PC-9 (cell line): ENCODE measurements around the gene ZNF764. TPM values are rescaled to one million over a fixed set of nuclear protein-coding genes. Genes with fewer than 3 reads are reported as not detected.

Source experiments
- BruUV-seq: library from RNA; stranded (reverse); fragments of 400-500 nt; replicated peaks from 2 replicates; lab custom pipeline; 2021; lab: Mats Ljungman, UMichigan
- CTCF ChIA-PET: fragments of 300-600 bp; sonication (Branson Sonifier 250); formaldehyde crosslinking; loops from one replicate; lab custom pipeline; 2022; ENCODE audit warnings: antibody characterized with exemption; lab: Charles Lee
- POLR2A ChIA-PET: fragments of 300-600 bp; sonication (Branson Sonifier 250); formaldehyde crosslinking; loops from one replicate; lab custom pipeline; 2022; ENCODE audit warnings: antibody characterized with exemption; ENCODE audit not compliant: unreplicated experiment; lab: Charles Lee
- DNase-seq, 2 experiments: peaks; one replicate each; pipeline versions ENCODE4 v3.0.0 to v3.0.0-alpha.2; 2015 to 2022; ENCODE audit warnings: mixed read lengths in 1 of 2
- H2AFZ ChIP-seq: fragments of 200-600 bp; sonication (generic); 2 replicates; pipeline ENCODE4 v1.8.1; 2017; ENCODE audit warnings: antibody characterized with exemption
- H3F3A ChIP-seq: fragments of 200-600 bp; sonication (generic); 2 replicates; pipeline ENCODE4 v1.8.1; 2017; ENCODE audit warnings: antibody characterized with exemption, mild to moderate bottlenecking, low read depth; ENCODE audit not compliant: insufficient read depth
- H3K27ac ChIP-seq: fragments of 200-600 bp; sonication (generic); 2 replicates; pipeline ENCODE4 v1.6.1; 2016; ENCODE audit warnings: mixed run types
- H3K27me3 ChIP-seq: fragments of 200-600 bp; sonication (generic); 2 replicates; pipeline ENCODE4 v1.6.1; 2016; ENCODE audit warnings: low read depth, mixed run types; ENCODE audit not compliant: insufficient read depth
- H3K36me3 ChIP-seq: fragments of 200-600 bp; sonication (generic); 2 replicates; pipeline ENCODE4 v1.6.1; 2016; ENCODE audit warnings: low read depth, mixed run types
- H3K4me1 ChIP-seq: fragments of 200-600 bp; sonication (generic); replicated peaks from 2 replicates; pipeline ENCODE4 v1.6.1; 2016; ENCODE audit warnings: mixed run types; ENCODE audit not compliant: insufficient read depth
- H3K4me2 ChIP-seq: fragments of 200-600 bp; sonication (generic); 2 replicates; pipeline ENCODE4 v1.6.1; 2017; ENCODE audit warnings: mixed run types
- H3K4me3 ChIP-seq: fragments of 200-600 bp; sonication (generic); 2 replicates; pipeline ENCODE4 v1.6.1; 2016; ENCODE audit warnings: mixed run types
- H3K79me2 ChIP-seq: fragments of 200-600 bp; sonication (generic); 2 replicates; pipeline ENCODE4 v1.6.1; 2017; ENCODE audit warnings: low read depth, mixed run types
- H3K9me2 ChIP-seq: fragments of 200-600 bp; sonication (generic); 2 replicates; pipeline ENCODE4 v1.8.1; 2017; ENCODE audit warnings: mild to moderate bottlenecking; ENCODE audit not compliant: insufficient read depth
- H3K9me3 ChIP-seq: fragments of 200-600 bp; sonication (generic); 2 replicates; pipeline ENCODE4 v1.8.1; 2016; ENCODE audit warnings: low read depth; ENCODE audit not compliant: insufficient read depth
- H4K20me1 ChIP-seq: fragments of 200-600 bp; sonication (generic); 2 replicates; pipeline ENCODE4 v1.8.1; 2017; ENCODE audit not compliant: insufficient read depth
- CTCF ChIP-seq: fragments of 200-600 bp; sonication (generic); conservative IDR thresholded peaks from 2 replicates; pipeline ENCODE4 v1.6.1; 2017; ENCODE audit warnings: mixed run types, antibody characterized with exemption, mild to moderate bottlenecking, moderate library complexity
- EZH2 ChIP-seq: fragments of 200-600 bp; sonication (generic); IDR thresholded peaks from 2 replicates; pipeline ENCODE4 v1.8.0; 2017; ENCODE audit warnings: antibody characterized with exemption, low read depth
- intact Hi-C: fragments of 100-400 bp; cut with micrococcal nuclease; formaldehyde crosslinking; loops from one replicate; pipeline ENCODE4 v1.10.0; 2022; ENCODE audit not compliant: unreplicated experiment
- total RNA-seq: library from RNA; stranded (reverse); gene quantifications from 2 replicates; pipeline ENCODE4 v1.2.3, GENCODE V29; 2021

ZNF764 gene
- total RNA-seq, 1 experiment from 2014 or later = 12.3 TPM

- ChIA-PET CTCF (interaction anchor here (0.6 to 0.7 kb wide), 2 partner anchors 63 to 284 kb away, joined by 4 read pairs; no protein-coding TSS in a partner anchor), POLR2A (interaction anchor here (0.7 kb wide), 1 partner anchor 38 kb away, joined by 7 read pairs; no protein-coding TSS in a partner anchor)
- intact Hi-C loops = no loop called here
- 0 out of 2 replicates have a peak, but pooled peaks cover 13% of the 10 kb centered on the region for H3K36me3 ChIP-seq
- no peak for TF ChIP-seq CTCF
- BruUV-seq = no TSS peak
- no peaks in the 10 kb centered on the region for H3K27me3 ChIP-seq
- no peak overlapping the region for H2AFZ ChIP-seq
- H3K4me1 ChIP-seq = peaks cover 36% of the 10 kb centered on the region
- H3K27ac ChIP-seq = no peak overlapping the region
- peaks cover 38% of the 10 kb centered on the region for H3F3A ChIP-seq
- H3K4me3 ChIP-seq = no peak overlapping the region
- H4K20me1 ChIP-seq = no peaks in the 10 kb centered on the region
- H3K9me2 ChIP-seq = no peaks in the 10 kb centered on the region
- H3K79me2 ChIP-seq = peaks cover 43% of the 10 kb centered on the region
- H3K4me2 ChIP-seq = no peak overlapping the region
- no peak for DNase-seq
- H3K9me3 ChIP-seq = no peaks in the 10 kb centered on the region
Measured at GRCh38 chr16:30530163-30531037, 27.8 kb downstream of the ZNF764 start.

GRCh38 chr16:30528799-30529457, 29.2 kb downstream of the ZNF764 start:
- no peaks in the 10 kb centered on the region for H4K20me1 ChIP-seq
- peak overlapping the region; percentile 97; the same call in 1 of the 2 replicates for H3K4me3 ChIP-seq
- TF ChIP-seq EZH2 (no peak), CTCF (no peak)
- no peak for DNase-seq
- BruUV-seq = no TSS peak
- H3F3A ChIP-seq = peaks cover 41% of the 10 kb centered on the region
- no peaks in the 10 kb centered on the region for H3K9me2 ChIP-seq
- H3K27ac ChIP-seq = peak overlapping the region; percentile 79
- no peaks in the 10 kb centered on the region for H3K9me3 ChIP-seq
- peak overlapping the region; percentile 88 for H3K4me2 ChIP-seq
- POLR2A ChIA-PET = interaction anchor here (0.7 to 0.8 kb wide), 2 partner anchors 73 to 84 kb away, joined by 4 read pairs; no protein-coding TSS in a partner anchor
- no peak overlapping the region for H2AFZ ChIP-seq
- intact Hi-C loops = loop anchor here (5.0 kb wide), 1 partner anchor 152 kb away; no protein-coding TSS in a partner anchor
- H3K79me2 ChIP-seq = peaks cover 32% of the 10 kb centered on the region
- H3K4me1 ChIP-seq = peaks cover 36% of the 10 kb centered on the region
- CTCF ChIA-PET = interaction anchor here (0.6 kb wide), 1 partner anchor 78 kb away, joined by 3 read pairs; no protein-coding TSS in a partner anchor
- H3K36me3 ChIP-seq = 0 out of 2 replicates have a peak, but pooled peaks cover 13% of the 10 kb centered on the region
- no peaks in the 10 kb centered on the region for H3K27me3 ChIP-seq

GRCh38 chr16:30527635-30528178, 30.5 kb downstream of the ZNF764 start:
- Histone ChIP-seq H4K20me1 (no peaks in the 10 kb centered on the region), H3K4me1 (peaks cover 32% of the 10 kb centered on the region), H3K9me2 (no peaks in the 10 kb centered on the region), H3F3A (peaks cover 41% of the 10 kb centered on the region), H3K79me2 (peaks cover 20% of the 10 kb centered on the region; the same call in 1 of the 2 replicates), H2AFZ (peak overlapping the region; percentile 66), H3K4me3 (peak overlapping the region; percentile 97; the same call in 1 of the 2 replicates), H3K36me3 (0 out of 2 replicates have a peak, but pooled peaks cover 13% of the 10 kb centered on the region), H3K9me3 (no peaks in the 10 kb centered on the region), H3K27ac (peak overlapping the region; percentile 79), H3K4me2 (peak overlapping the region; percentile 88), H3K27me3 (no peaks in the 10 kb centered on the region)
- TF ChIP-seq CTCF (no peak), EZH2 (no peak)
- intact Hi-C loops = loop anchor here (1.0 to 5.0 kb wide), 6 partner anchors 31 to 150 kb away; partner anchors contain the start of genes DCTPP1, FBRS, SEPHS2 and ZNF764
- BruUV-seq = TSS peak; percentile 90
- DNase-seq = peak; percentile 86 to 98
- POLR2A ChIA-PET = interaction anchor here (0.7 to 0.9 kb wide), 4 partner anchors 31 to 410 kb away, joined by 3 to 5 read pairs (median 4); partner anchors contain the start of genes ZNF688 and ZNF764
- CTCF ChIA-PET = interaction anchor here (0.6 to 1.0 kb wide), 2 partner anchors 98 to 105 kb away, joined by 3 to 4 read pairs; partner anchors contain the start of gene DCTPP1
